ENCODE results near the gene EDRF1. TPM values are rescaled to one million over a fixed set of nuclear protein-coding genes. Genes with fewer than 3 reads are reported as not detected.

Gene EDRF1
- total and polyA plus RNA-seq, 3 donors from 2014 or later, result 66.7 to 95.1 (median 93.1) TPM

DNA sequence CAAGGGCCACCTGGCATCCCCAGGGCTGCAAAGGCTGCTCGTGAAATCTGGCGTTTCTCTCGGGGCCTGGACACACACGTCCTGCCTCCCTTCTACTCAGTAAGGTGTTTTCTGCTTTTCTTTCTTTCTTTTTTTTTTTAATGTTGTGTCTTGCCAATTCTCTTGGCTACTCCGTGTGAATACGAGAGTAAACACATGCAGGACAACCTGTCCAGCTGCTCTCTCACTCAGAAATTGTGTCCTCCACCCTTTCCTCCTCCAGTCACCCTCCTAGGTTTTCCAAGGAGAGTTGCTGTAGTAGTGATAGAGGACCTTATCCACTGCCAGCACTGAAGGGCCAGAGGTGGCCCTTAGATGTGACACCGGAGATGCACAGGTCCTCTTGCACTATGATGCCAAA, 35.7 kb upstream of the EDRF1 start:
- Histone ChIP-seq H3K9me3 (no peaks in the 10 kb centered on the region), H3K27me3 (no peaks in the 10 kb centered on the region), H3K4me1 (no peaks in the 10 kb centered on the region), H3K4me3 (no peak overlapping the region), H3K36me3 (ENCODE audit: low read depth, missing control alignments) (no peaks in the 10 kb centered on the region), H3K27ac (no peak overlapping the region)
- intact Hi-C loops (cut with DNase I; ENCODE audit: low total_unique reads), result no loop called here
- 64 to 68% methylated on average over 7 of the region's 7 CpGs for WGBS, 2 donors
- no peak for DNase-seq
- TF ChIP-seq CTCF (IDR thresholded peaks at IDR 0.05) (no peak), POLR2A (IDR thresholded peaks at IDR 0.05) (no peak)

GRCh38 chr10:125684581-125684980, 34.9 kb upstream of the EDRF1 start:
- intact Hi-C loops (cut with DNase I; ENCODE audit: low total_unique reads), result no loop called here

DNA sequence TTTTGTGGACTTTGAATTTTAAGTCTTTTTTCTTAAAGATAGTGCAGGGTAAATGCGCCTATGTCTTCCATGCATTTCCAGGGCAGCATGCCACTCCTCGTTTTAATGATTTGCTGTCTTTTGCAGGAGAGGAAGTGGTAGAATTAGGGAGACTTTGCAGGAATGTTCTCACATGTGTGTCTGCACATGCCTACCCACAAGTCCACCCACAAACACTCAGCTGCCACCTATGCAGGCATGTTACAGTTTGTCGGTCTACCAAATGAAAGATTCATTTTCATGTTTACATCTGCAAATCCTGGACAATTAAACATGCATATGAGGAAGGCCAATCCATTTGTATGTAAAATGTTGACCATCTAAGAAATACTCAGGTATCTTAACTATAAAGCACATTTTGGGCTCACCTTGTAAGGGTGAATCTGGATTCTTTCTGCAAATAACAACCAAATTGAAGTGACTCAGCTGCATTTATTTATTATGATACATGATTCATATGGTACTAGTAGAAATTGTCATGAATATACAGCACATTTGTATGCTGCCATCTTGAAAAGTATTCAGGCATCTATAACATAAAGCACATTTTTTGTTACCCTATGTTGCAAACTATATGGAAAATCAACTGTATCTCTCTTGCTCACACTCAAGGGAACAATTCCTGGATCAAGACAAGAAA, 31.9 kb upstream of the EDRF1 start:
- no peaks in the 10 kb centered on the region for H3K27me3 ChIP-seq
- H3K4me1 ChIP-seq, result no peaks in the 10 kb centered on the region
- no peaks in the 10 kb centered on the region for H3K9me3 ChIP-seq
- TF ChIP-seq POLR2A (IDR thresholded peaks at IDR 0.05), result no peak
- TF ChIP-seq CTCF (IDR thresholded peaks at IDR 0.05), result no peak
- H3K4me3 ChIP-seq, result no peak overlapping the region
- 87 to 92% methylated on average over 3 of the region's 3 CpGs for WGBS, 2 donors
- no peak overlapping the region for H3K27ac ChIP-seq
- H3K36me3 ChIP-seq (ENCODE audit: low read depth, missing control alignments), result no peaks in the 10 kb centered on the region
- intact Hi-C loops (cut with DNase I; ENCODE audit: low total_unique reads), result no loop called here
- DNase-seq, result no peak

More at GRCh38 chr10:125684581-125684980, 34.9 kb upstream of the EDRF1 start:
- H3K9me3 ChIP-seq, result no peaks in the 10 kb centered on the region
- DNase-seq, result no peak
- H3K4me3 ChIP-seq, result no peak overlapping the region
- no peaks in the 10 kb centered on the region for H3K4me1 ChIP-seq
- TF ChIP-seq POLR2A (IDR thresholded peaks at IDR 0.05) (no peak), CTCF (IDR thresholded peaks at IDR 0.05) (no peak)
- no peaks in the 10 kb centered on the region for H3K27me3 ChIP-seq
- WGBS, 2 donors, result 65 to 74% methylated on average over 4 to 5 of the region's 5 CpGs
- no peak overlapping the region for H3K27ac ChIP-seq
- no peaks in the 10 kb centered on the region for H3K36me3 ChIP-seq (ENCODE audit: low read depth, missing control alignments)

DNA sequence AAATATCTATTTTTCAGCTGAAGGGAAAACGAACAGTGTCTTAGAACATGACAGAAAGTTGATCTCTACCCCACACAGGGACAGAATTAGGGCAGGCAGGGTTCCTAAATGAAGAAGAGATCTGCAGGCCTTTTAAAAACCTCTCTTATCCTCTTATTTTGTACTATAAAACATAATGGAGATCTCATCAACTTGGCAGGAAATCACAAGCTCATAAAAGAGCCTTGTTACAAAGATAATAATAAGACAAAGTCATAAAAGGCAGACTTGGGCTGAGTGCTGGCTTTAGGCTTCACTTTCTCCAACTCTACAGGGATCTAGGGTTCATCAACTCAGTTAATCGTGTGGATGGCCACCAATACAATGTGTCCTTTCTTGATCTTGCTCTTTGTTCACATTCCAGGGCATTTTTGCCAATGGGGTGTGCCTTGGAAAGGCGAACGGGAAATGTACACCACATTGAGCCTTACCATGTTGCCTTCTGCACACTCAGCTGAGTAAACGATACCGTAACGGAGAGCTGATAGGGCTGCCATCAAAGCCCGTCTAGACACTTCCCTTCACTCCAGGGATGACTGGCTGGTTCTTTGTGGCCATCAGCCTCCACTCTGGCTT, 29.4 kb upstream of the EDRF1 start:
- Histone ChIP-seq H3K27ac (no peak overlapping the region), H3K36me3 (ENCODE audit: low read depth, missing control alignments) (no peaks in the 10 kb centered on the region), H3K4me3 (no peak overlapping the region), H3K27me3 (peaks cover 3% of the 10 kb centered on the region), H3K4me1 (no peaks in the 10 kb centered on the region), H3K9me3 (no peaks in the 10 kb centered on the region)
- DNase-seq, result no peak
- intact Hi-C loops (cut with DNase I; ENCODE audit: low total_unique reads), result no loop called here
- WGBS, 2 donors, result 62 to 71% methylated on average over 5 to 8 of the region's 8 CpGs
- TF ChIP-seq CTCF (IDR thresholded peaks at IDR 0.05) (no peak), POLR2A (IDR thresholded peaks at IDR 0.05) (no peak)

All from testis (tissue), 3 donors.